Gastroesophageal sphincter (tissue), 4 donors: ENCODE measurements around the gene SLC25A41. TPM values are rescaled to one million over a fixed set of nuclear protein-coding genes. Genes with fewer than 3 reads are reported as not detected.

Source experiments
- ATAC-seq: fragments of 150-250 bp; one replicate; pipeline ENCODE4 v1.9.1; 2016; ENCODE audit warnings: mild to moderate bottlenecking, moderate library complexity
- H3K27ac ChIP-seq, 4 donors: fragments of 200-600 bp; sonication (generic) in 3 of 4; 1 replicate in 3 of 4; 2 replicates in 1 of 4; pipeline ENCODE4 v1.5.1; 2016 to 2019
- H3K27me3 ChIP-seq: fragments of 200-600 bp; sonication (generic); one replicate; pipeline ENCODE4 v1.5.1; 2019
- H3K36me3 ChIP-seq, 2 donors: fragments of 200-600 bp; sonication (generic); one replicate each; pipeline ENCODE4 v1.5.1; 2019; ENCODE audit warnings: control low read depth in 1 of 2
- H3K4me1 ChIP-seq, 3 donors: fragments of 200-600 bp; sonication (generic); 1 replicate in 2 of 3; 2 replicates in 1 of 3; pipeline ENCODE4 v1.5.1; 2016 to 2019; ENCODE audit warnings: control low read depth in 2 of 3
- H3K4me3 ChIP-seq, 2 donors: fragments of 200-600 bp; sonication (generic); one replicate each; pipeline ENCODE4 v1.5.1; 2019; ENCODE audit warnings: mild to moderate bottlenecking in 1 of 2, moderate library complexity in 1 of 2
- H3K9me3 ChIP-seq, 3 donors: fragments of 200-600 bp; sonication (generic); one replicate each; pipeline ENCODE4 v1.5.1; 2017 to 2019; ENCODE audit warnings: control low read depth in 2 of 3
- EP300 ChIP-seq: sonication (generic); formaldehyde crosslinking; IDR thresholded peaks from one replicate; pipeline ENCODE4 v1.6.1; 2017; ENCODE audit warnings: antibody characterized with exemption, mild to moderate bottlenecking
- POLR2A ChIP-seq, 2 donors: fragments of 450-650 bp; IDR thresholded peaks; one replicate each; pipeline ENCODE4 v1.6.1; 2017; ENCODE audit warnings: antibody characterized with exemption in 2 of 2, mild to moderate bottlenecking in 2 of 2, moderate library complexity in 1 of 2
- POLR2AphosphoS5 ChIP-seq: sonication (generic); formaldehyde crosslinking; IDR thresholded peaks from one replicate; pipeline ENCODE4 v1.6.1; 2017; ENCODE audit warnings: antibody characterized with exemption
- WGBS, 2 donors: methylation state at CpG; one replicate each; pipeline ENCODE4 v1.1.5; 2018; ENCODE audit warnings: low coverage in 1 of 2; 5-methylcytosine and 5-hydroxymethylcytosine counted together
- total RNA-seq, 4 donors: library from RNA; depleted of rRNA; stranded (reverse); fragments of >200 nt; gene quantifications; one replicate each; pipeline ENCODE4 v1.1.0, GENCODE V29; 2016
- TF ChIP-seq, protein P1 (sequence below), 4 experiments: fragments of 200-600 bp in 2 of 4; fragments of 450-650 bp in 2 of 4; sonication (generic) in 1 of 4; IDR thresholded peaks; one replicate each; pipeline ENCODE4 v1.5.1; 2017 to 2019; ENCODE audit warnings: antibody characterized with exemption in 4 of 4, mild to moderate bottlenecking in 2 of 4, moderate library complexity in 2 of 4

Gene SLC25A41
- total RNA-seq, 4 donors from 2014 or later = 0.27 to 1.3 TPM; not detected in 2

DNA sequence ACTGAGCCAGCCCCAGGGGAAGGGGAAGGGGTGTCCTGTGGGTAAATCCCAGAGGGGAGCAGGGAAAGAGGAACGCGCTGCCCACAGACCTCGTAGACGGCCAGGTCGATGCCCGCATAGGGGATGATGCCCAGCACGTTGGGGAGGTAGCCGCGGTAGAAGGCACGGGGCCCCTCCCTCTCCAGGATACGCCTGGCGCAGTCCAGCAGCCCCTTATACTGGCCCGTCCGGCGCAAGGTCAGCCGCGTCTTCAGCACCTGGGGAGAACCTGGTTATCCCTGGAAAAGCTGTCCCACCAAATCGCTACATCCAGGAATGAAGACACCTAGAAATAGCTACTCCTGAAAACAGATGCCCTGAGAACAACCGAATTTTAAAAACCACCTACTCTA is 18.7 kb upstream of the SLC25A41 start:
- TF ChIP-seq POLR2A (IDR thresholded peaks at IDR 0.05) = no peak
- TF ChIP-seq, protein P1, sequence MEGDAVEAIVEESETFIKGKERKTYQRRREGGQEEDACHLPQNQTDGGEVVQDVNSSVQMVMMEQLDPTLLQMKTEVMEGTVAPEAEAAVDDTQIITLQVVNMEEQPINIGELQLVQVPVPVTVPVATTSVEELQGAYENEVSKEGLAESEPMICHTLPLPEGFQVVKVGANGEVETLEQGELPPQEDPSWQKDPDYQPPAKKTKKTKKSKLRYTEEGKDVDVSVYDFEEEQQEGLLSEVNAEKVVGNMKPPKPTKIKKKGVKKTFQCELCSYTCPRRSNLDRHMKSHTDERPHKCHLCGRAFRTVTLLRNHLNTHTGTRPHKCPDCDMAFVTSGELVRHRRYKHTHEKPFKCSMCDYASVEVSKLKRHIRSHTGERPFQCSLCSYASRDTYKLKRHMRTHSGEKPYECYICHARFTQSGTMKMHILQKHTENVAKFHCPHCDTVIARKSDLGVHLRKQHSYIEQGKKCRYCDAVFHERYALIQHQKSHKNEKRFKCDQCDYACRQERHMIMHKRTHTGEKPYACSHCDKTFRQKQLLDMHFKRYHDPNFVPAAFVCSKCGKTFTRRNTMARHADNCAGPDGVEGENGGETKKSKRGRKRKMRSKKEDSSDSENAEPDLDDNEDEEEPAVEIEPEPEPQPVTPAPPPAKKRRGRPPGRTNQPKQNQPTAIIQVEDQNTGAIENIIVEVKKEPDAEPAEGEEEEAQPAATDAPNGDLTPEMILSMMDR (IDR thresholded peaks at IDR 0.05) = no peak
- TF ChIP-seq EP300 = no peak
- TF ChIP-seq POLR2AphosphoS5 = no peak
- H3K27ac ChIP-seq = no peak overlapping the region
- WGBS, 2 donors = 85 to 100% methylated on average over 1 to 2 of the region's 19 CpGs
- H3K36me3 ChIP-seq = peaks cover 0 to 99% of the 10 kb centered on the region in 2 donors
- H3K4me1 ChIP-seq = no peaks in the 10 kb centered on the region
- no peak for ATAC-seq
- H3K4me3 ChIP-seq = no peak overlapping the region
- peaks cover 0 to 22% (median 0%) of the 10 kb centered on the region in 3 donors for H3K9me3 ChIP-seq
- H3K27me3 ChIP-seq = no peaks in the 10 kb centered on the region

DNA sequence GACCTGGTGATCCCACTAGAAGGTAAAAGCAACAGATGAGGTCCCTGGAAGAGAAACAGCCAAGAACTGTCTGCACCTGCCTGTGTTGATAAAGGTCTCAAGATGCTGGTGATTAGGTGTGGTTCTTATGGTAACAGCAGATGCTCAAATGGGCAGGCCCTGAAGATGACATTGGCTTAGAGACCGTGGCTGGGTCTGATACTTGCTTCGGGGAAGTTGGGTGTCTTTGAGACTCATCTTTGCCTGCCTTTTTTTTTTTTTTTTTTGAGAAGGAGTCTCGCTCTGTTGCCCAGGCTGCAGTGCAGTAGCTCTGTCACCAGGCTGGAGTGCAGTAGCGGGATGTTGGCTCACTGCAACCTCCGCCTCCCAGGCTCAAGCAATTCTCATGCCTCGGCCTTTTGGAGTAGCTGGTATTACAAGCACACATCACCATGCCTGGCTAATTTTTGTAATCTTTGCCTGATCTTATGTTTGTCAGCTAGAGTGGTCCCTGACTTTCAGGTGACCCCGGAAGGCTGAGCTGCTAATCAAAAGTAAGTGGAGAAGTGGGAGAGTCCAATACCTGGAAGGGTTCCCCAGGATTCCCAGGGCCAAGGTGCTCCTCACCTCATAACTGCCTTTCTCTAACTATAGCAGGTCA is 18.1 kb upstream of the SLC25A41 start:
- no peak for ATAC-seq
- WGBS, 2 donors = 85 to 100% methylated on average over 2 to 4 of the region's 7 CpGs
- Histone ChIP-seq H3K27me3 (no peaks in the 10 kb centered on the region), H3K4me3 (no peak overlapping the region), H3K27ac (no peak overlapping the region), H3K36me3 (peaks cover 0 to 99% of the 10 kb centered on the region in 2 donors), H3K9me3 (peaks cover 0 to 24% (median 0%) of the 10 kb centered on the region in 3 donors), H3K4me1 (no peaks in the 10 kb centered on the region)
- TF ChIP-seq, protein P1 (IDR thresholded peaks at IDR 0.05) = no peak
- no peak for TF ChIP-seq EP300
- no peak for TF ChIP-seq POLR2AphosphoS5
- no peak for TF ChIP-seq POLR2A (IDR thresholded peaks at IDR 0.05)

DNA sequence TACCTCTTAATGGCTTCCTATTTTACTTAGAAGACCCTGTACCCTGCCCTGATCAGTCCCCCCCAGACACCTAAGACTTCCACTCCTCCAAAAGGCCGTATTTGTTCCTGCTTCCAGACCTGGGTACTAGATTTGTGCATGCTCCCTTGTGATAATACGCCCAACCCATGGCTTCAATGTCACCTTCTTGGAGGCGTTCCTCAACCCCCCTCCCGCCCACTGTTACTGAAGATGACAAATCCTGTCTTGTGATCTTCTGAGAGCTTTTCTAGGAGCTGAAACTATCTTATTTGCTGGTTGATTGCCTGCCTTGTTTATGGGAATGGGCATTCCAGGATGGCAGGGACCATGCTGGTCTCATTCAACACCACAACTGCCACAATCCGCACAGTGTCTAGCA is 16.6 kb upstream of the SLC25A41 start:
- H3K4me1 ChIP-seq = no peaks in the 10 kb centered on the region
- ATAC-seq = no peak
- H3K36me3 ChIP-seq = peaks cover 0 to 99% of the 10 kb centered on the region in 2 donors
- H3K27me3 ChIP-seq = no peaks in the 10 kb centered on the region
- H3K4me3 ChIP-seq = no peak overlapping the region
- no peak overlapping the region for H3K27ac ChIP-seq
- 90% methylated on average over 2 to 4 of the region's 5 CpGs for WGBS, 2 donors
- TF ChIP-seq POLR2AphosphoS5 (no peak), POLR2A (IDR thresholded peaks at IDR 0.05) (no peak), EP300 (no peak)
- TF ChIP-seq, protein P1 (IDR thresholded peaks at IDR 0.05) = no peak
- H3K9me3 ChIP-seq = peaks cover 0 to 40% (median 0%) of the 10 kb centered on the region in 3 donors

DNA sequence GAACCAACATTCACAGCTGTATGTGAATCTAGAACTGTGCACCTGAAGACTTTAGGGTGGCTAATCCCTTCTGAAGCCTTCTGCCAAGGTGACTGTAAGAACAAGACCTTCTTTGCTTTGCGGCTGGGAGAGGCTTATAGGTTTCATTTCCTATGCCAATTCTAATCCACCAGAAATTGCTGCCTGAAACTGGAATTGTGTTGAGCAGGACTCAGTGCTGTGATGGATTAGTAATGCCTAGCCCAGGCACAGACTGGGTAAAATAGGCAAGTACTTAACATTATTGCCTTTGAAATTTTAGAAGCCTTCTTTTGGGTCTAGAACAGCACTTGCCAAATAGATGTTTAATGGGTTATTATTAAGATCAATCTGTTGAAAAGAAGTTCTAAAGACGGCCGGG is 14.5 kb upstream of the SLC25A41 start:
- H3K36me3 ChIP-seq = peaks cover 0 to 99% of the 10 kb centered on the region in 2 donors
- H3K27ac ChIP-seq = no peak overlapping the region
- H3K9me3 ChIP-seq = peaks cover 0 to 21% (median 0%) of the 10 kb centered on the region in 3 donors
- WGBS, 2 donors = 83 to 86% methylated on average over 3 of the region's 3 CpGs
- TF ChIP-seq EP300 (no peak), POLR2AphosphoS5 (no peak), POLR2A (IDR thresholded peaks at IDR 0.05) (no peak)
- TF ChIP-seq, protein P1 (IDR thresholded peaks at IDR 0.05) = no peak
- no peak overlapping the region for H3K4me3 ChIP-seq
- ATAC-seq = no peak
- H3K27me3 ChIP-seq = no peaks in the 10 kb centered on the region
- H3K4me1 ChIP-seq = no peaks in the 10 kb centered on the region

DNA sequence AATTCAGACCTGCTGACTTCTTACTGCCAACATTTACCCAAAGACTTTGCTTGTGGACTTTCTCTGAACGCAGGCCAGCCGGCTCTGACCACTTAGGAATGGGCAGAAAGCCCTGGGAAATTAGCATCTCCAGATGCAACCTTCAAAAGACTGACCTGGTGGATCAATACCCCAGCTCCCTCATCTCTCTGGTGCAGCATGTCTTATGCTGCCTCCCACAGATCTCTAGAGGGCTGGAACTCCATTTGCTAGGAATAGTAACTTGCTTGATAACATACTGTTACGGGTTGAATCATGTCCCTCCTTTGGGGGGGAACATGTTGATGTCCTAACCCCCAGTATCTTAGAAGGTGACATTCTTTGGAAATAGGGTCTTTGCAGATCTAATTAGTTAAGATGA is 12.9 kb upstream of the SLC25A41 start:
- Histone ChIP-seq H3K9me3 (peaks cover 0 to 18% (median 0%) of the 10 kb centered on the region in 3 donors), H3K4me1 (no peaks in the 10 kb centered on the region), H3K27me3 (no peaks in the 10 kb centered on the region), H3K4me3 (no peak overlapping the region), H3K27ac (no peak overlapping the region), H3K36me3 (peaks cover 0 to 94% of the 10 kb centered on the region in 2 donors)
- WGBS, 2 donors = 87 to 100% methylated on average over 1 to 3 of the region's 3 CpGs
- TF ChIP-seq POLR2AphosphoS5 (no peak), EP300 (no peak), POLR2A (IDR thresholded peaks at IDR 0.05) (no peak)
- TF ChIP-seq, protein P1 (IDR thresholded peaks at IDR 0.05) = no peak
- ATAC-seq = no peak
